Measurements from ENCODE around the gene TBC1D25.

The TBC1D25 gene

GRCh38 chrX:48569958-48570357, 30.4 kb downstream of the TBC1D25 start:
- DNase-seq (ENCODE audit: extremely low read depth, low read depth), result no peak
- TF ChIP-seq, protein P1, sequence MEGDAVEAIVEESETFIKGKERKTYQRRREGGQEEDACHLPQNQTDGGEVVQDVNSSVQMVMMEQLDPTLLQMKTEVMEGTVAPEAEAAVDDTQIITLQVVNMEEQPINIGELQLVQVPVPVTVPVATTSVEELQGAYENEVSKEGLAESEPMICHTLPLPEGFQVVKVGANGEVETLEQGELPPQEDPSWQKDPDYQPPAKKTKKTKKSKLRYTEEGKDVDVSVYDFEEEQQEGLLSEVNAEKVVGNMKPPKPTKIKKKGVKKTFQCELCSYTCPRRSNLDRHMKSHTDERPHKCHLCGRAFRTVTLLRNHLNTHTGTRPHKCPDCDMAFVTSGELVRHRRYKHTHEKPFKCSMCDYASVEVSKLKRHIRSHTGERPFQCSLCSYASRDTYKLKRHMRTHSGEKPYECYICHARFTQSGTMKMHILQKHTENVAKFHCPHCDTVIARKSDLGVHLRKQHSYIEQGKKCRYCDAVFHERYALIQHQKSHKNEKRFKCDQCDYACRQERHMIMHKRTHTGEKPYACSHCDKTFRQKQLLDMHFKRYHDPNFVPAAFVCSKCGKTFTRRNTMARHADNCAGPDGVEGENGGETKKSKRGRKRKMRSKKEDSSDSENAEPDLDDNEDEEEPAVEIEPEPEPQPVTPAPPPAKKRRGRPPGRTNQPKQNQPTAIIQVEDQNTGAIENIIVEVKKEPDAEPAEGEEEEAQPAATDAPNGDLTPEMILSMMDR (IDR thresholded peaks at IDR 0.05; ENCODE audit: low read depth, low read length), result no peak

DNA sequence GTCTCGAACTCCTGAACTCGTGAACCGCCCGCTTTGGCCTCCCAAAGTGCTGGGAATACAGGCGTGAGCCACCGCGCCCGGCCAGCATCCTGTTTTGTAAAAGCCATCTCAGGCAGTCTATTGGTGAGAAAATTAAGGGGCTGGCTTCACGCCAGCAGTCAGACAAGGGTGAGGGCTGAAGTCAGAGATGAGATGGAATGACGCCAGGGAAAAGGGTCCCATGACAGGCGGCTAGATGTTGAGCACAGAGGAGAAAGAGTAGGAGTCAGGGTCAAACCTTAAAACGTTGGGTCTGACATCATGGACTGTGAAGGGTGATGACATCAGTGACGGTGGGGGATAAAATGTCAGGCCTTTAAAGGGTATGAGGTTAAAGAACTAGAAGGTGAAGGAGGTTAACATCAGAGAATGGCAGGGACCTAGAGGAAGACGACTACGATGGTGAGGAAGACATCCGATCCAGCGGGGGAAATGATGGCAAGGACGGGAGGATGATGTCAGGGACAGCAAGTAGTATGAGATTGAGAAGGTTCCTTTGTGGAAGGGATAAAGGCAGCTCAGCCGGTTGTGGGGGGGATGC, 34.3 kb downstream of the TBC1D25 start:
- no peak for DNase-seq (ENCODE audit: extremely low read depth, low read depth)
- TF ChIP-seq, protein P1 (IDR thresholded peaks at IDR 0.05; ENCODE audit: low read depth, low read length), result no peak

GRCh38 chrX:48574270-48575266, 35.1 kb downstream of the TBC1D25 start, which contains the start of gene RBM3:
Gene RBM3 (plus strand): TSS chrX:48574484. CDS start chrX:48575181, 697 bp downstream.
- TF ChIP-seq, protein P1 (IDR thresholded peaks at IDR 0.05; ENCODE audit: low read depth, low read length), result peak; percentile 35
- DNase-seq (ENCODE audit: extremely low read depth, low read depth), result peak; percentile 86

- TF ChIP-seq, protein P1 (IDR thresholded peaks at IDR 0.05; ENCODE audit: low read depth, low read length), result no peak
- no peak for DNase-seq (ENCODE audit: extremely low read depth, low read depth)
Measured at GRCh38 chrX:48575642-48576041, 36.1 kb downstream of the TBC1D25 start.

GRCh38 chrX:48576108-48576507, 36.6 kb downstream of the TBC1D25 start:
- no peak for DNase-seq (ENCODE audit: extremely low read depth, low read depth)
- TF ChIP-seq, protein P1 (IDR thresholded peaks at IDR 0.05; ENCODE audit: low read depth, low read length), result no peak

DNA sequence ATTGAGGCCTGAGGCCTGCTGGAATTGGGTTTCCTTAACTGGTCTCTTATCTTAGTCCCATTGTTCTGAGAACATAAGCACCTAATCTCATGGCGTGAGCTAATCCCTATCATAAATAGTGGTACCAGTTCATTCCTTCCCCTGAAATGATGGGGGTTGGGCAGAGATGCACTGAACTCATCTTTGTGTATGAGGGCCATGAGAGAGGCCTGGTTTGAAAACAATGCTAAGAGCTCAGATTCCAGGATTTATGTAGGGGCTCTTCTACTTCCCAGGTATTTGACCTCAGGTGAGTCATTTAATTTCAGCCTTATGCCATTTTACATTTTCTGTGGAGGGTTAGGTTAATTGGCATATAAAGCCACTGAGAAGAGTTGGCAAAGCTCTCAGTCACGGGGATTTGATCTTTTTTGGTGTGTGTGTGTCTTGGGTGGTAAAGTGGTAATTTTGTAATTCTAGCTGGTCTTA, 39.2 kb downstream of the TBC1D25 start:
- DNase-seq (ENCODE audit: extremely low read depth, low read depth), result no peak

More for the DNA sequence above, 39.2 kb downstream of the TBC1D25 start:
- TF ChIP-seq, protein P1 (IDR thresholded peaks at IDR 0.05; ENCODE audit: low read depth, low read length), result no peak

Measured in AG09319 (cell line).